Measurements from ENCODE around the gene KIF20A.

DNA sequence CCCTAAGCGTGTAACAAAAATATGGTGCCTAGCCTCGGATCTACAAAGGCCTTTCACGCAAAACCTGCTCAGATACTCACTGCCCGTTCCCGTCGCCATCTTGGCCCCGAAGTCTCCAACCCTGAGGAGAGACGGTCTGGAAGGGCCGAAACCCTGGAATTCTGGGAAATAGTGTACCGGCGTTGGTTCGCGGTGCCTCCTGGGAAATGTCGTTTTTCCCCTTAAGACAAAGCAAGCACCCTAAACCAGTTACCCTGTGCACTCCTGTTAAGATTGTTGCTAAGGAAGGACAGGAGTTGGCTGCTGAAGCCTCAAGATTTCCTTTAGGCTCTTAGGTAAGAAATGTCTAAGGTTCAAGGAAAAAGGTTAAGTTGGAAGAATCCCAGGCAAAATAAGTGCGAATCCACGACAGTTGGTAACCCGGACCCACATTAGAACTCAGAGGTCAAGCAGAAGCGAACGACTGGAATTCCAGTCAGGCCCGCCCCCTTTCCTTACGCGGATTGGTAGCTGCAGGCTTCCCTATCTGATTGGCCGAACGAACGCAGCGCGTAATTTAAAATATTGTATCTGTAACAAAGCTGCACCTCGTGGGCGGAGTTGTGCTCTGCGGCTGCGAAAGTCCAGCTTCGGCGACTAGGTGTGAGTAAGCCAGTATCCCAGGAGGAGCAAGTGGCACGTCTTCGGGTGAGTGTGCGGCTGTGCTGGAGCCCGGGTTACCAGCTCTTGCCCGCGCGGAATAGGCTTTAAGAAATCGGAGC lies at the start of gene KIF20A, which contains the start of gene BRD8:
- TF ChIP-seq, protein P1, sequence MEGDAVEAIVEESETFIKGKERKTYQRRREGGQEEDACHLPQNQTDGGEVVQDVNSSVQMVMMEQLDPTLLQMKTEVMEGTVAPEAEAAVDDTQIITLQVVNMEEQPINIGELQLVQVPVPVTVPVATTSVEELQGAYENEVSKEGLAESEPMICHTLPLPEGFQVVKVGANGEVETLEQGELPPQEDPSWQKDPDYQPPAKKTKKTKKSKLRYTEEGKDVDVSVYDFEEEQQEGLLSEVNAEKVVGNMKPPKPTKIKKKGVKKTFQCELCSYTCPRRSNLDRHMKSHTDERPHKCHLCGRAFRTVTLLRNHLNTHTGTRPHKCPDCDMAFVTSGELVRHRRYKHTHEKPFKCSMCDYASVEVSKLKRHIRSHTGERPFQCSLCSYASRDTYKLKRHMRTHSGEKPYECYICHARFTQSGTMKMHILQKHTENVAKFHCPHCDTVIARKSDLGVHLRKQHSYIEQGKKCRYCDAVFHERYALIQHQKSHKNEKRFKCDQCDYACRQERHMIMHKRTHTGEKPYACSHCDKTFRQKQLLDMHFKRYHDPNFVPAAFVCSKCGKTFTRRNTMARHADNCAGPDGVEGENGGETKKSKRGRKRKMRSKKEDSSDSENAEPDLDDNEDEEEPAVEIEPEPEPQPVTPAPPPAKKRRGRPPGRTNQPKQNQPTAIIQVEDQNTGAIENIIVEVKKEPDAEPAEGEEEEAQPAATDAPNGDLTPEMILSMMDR (conservative IDR thresholded peaks at IDR 0.05; ENCODE audit: low read depth, low read length): no peak
- no peak for TF ChIP-seq EZH2 (IDR thresholded peaks at IDR 0.05; ENCODE audit: borderline replicate concordance, low read depth, low read length, poor library complexity, severe bottlenecking)

All from A673 (cell line).